HG02763 (cell line): Measurements from ENCODE around the gene MPDZ.
"Not testable (repeated sequence)": the region's sequence is repeated elsewhere in the genome, so short reads cannot be mapped to it uniquely, and the experiment has no call there.

Experiments used
- ATAC-seq: cut with Tn5 transposase; IDR thresholded peaks from one replicate; pipeline ENCODE4 v1.9.1; 2021; ENCODE audit warnings: mild to moderate bottlenecking, moderate library complexity; ENCODE audit not compliant: unreplicated experiment

The MPDZ gene

GRCh38 chr9:13268469-13268868 is 11.0 kb downstream of the MPDZ start:
- no peak for ATAC-seq

GRCh38 chr9:13267743-13268142 is 11.7 kb downstream of the MPDZ start:
- ATAC-seq = no peak

- no peak for ATAC-seq
Observed at GRCh38 chr9:13266167-13266566, 13.3 kb downstream of the MPDZ start.

GRCh38 chr9:13264788-13265187 is 14.7 kb downstream of the MPDZ start:
- ATAC-seq = no peak

GRCh38 chr9:13263511-13263910 is 16.0 kb downstream of the MPDZ start:
- ATAC-seq = no peak

GRCh38 chr9:13252852-13253251 is 26.6 kb downstream of the MPDZ start:
- no peak for ATAC-seq

GRCh38 chr9:13244181-13244580 is 35.3 kb downstream of the MPDZ start:
- ATAC-seq = no peak

- ATAC-seq = no peak
Observed at GRCh38 chr9:13241283-13241682, 38.2 kb downstream of the MPDZ start.

- no peak for ATAC-seq
Observed at GRCh38 chr9:13239660-13240059, 39.8 kb downstream of the MPDZ start.

- ATAC-seq = no peak
Observed at GRCh38 chr9:13239208-13239607, 40.3 kb downstream of the MPDZ start.

GRCh38 chr9:13234932-13235331 is 44.6 kb downstream of the MPDZ start:
- ATAC-seq = no peak

GRCh38 chr9:13228431-13228830 is 51.1 kb downstream of the MPDZ start:
- no peak for ATAC-seq

- ATAC-seq = no peak
Observed at GRCh38 chr9:13224366-13224765, 55.1 kb downstream of the MPDZ start.

- not testable (repeated sequence) for ATAC-seq
Observed at GRCh38 chr9:13222733-13223132, 56.8 kb downstream of the MPDZ start.

- ATAC-seq = no peak
Observed at GRCh38 chr9:13221741-13222140, 57.8 kb downstream of the MPDZ start.

GRCh38 chr9:13220837-13221236 is 58.7 kb downstream of the MPDZ start:
- no peak for ATAC-seq

GRCh38 chr9:13215791-13216554 is 63.5 kb downstream of the MPDZ start:
- ATAC-seq = no peak

GRCh38 chr9:13213998-13214397 is 65.5 kb downstream of the MPDZ start:
- ATAC-seq = no peak

GRCh38 chr9:13213337-13213736 is 66.2 kb downstream of the MPDZ start:
- no peak for ATAC-seq

- ATAC-seq = no peak
Observed at GRCh38 chr9:13210306-13210705, 69.2 kb downstream of the MPDZ start.

- ATAC-seq = no peak
Observed at GRCh38 chr9:13209498-13209897, 70.0 kb downstream of the MPDZ start.

- no peak for ATAC-seq
Observed at GRCh38 chr9:13205824-13206223, 73.7 kb downstream of the MPDZ start.

- no peak for ATAC-seq
Observed at GRCh38 chr9:13190040-13190439, 89.5 kb downstream of the MPDZ start.
